Stimulated activated CD8-positive, alpha-beta memory T cell treated with anti-CD3 and anti-CD28 coated beads, Interleukin-2, amount 100 ng/mL, for 48 hours (primary cell): Measurements from ENCODE around the gene LYZL2.
"Not testable (repeated sequence)": the region's sequence is repeated elsewhere in the genome, so short reads cannot be mapped to it uniquely, and the experiment has no call there.

Experiments used
- DNase-seq, 2 donors: peaks; one replicate each; pipeline ENCODE4 v3.0.0-alpha.2; 2020; ENCODE audit warnings: low read depth in 2 of 2

LYZL2 gene

GRCh38 chr10:30639946-30640786 is 10.6 kb upstream of the LYZL2 start:
- DNase-seq, result no peak

GRCh38 chr10:30637881-30638467 is 8.4 kb upstream of the LYZL2 start:
- DNase-seq, result no peak

- no peak for DNase-seq
Observed at GRCh38 chr10:30631188-30631587, 1.6 kb upstream of the LYZL2 start.

GRCh38 chr10:30630571-30630970 is 1.0 kb upstream of the LYZL2 start:
- DNase-seq, result no peak

GRCh38 chr10:30628576-30628975 is 977 bp downstream of the LYZL2 start:
- not testable (repeated sequence) for DNase-seq

GRCh38 chr10:30626837-30627236 is 2.7 kb downstream of the LYZL2 start:
- DNase-seq, result not testable (repeated sequence)

- not testable (repeated sequence) for DNase-seq
Observed at GRCh38 chr10:30626196-30626595, 3.4 kb downstream of the LYZL2 start.

GRCh38 chr10:30625080-30625479 is 4.5 kb downstream of the LYZL2 start:
- no peak for DNase-seq

GRCh38 chr10:30619966-30620365 is 9.6 kb downstream of the LYZL2 start:
- no peak for DNase-seq

GRCh38 chr10:30617070-30617469 is 12.5 kb downstream of the LYZL2 start:
- DNase-seq, result no peak

- DNase-seq, result not testable (repeated sequence)
Observed at GRCh38 chr10:30611041-30611440, 18.5 kb downstream of the LYZL2 start.

- no peak for DNase-seq
Observed at GRCh38 chr10:30607814-30608213, 21.7 kb downstream of the LYZL2 start.

- DNase-seq, result no peak
Observed at GRCh38 chr10:30606313-30606712, 23.2 kb downstream of the LYZL2 start.

- DNase-seq, result not testable (repeated sequence)
Observed at GRCh38 chr10:30605341-30606121, 24.0 kb downstream of the LYZL2 start.

- DNase-seq, result no peak
Observed at GRCh38 chr10:30603589-30603988, 26.0 kb downstream of the LYZL2 start.

GRCh38 chr10:30602747-30603146 is 26.8 kb downstream of the LYZL2 start:
- DNase-seq, result no peak

GRCh38 chr10:30600005-30600404 is 29.5 kb downstream of the LYZL2 start:
- DNase-seq, result no peak

- DNase-seq, result no peak
Observed at GRCh38 chr10:30598105-30598776, 31.3 kb downstream of the LYZL2 start.

- DNase-seq, result not testable (repeated sequence)
Observed at GRCh38 chr10:30597433-30597824, 32.1 kb downstream of the LYZL2 start.

- not testable (repeated sequence) for DNase-seq
Observed at GRCh38 chr10:30596493-30597432, 32.8 kb downstream of the LYZL2 start.

- no peak for DNase-seq
Observed at GRCh38 chr10:30596013-30596412, 33.5 kb downstream of the LYZL2 start.
